NCI-H146 (cell line): Measurements from ENCODE around the gene GFOD1.
A peak's percentile ranks its signal among the peaks of the same experiment; 100 is the strongest.
"Not testable (repeated sequence)": the region's sequence is repeated elsewhere in the genome, so short reads cannot be mapped to it uniquely, and the experiment has no call there.

ENCODE experiments used
- DNase-seq: peaks from one replicate; lab custom pipeline; 2025; lab: John Stamatoyannopoulos, UW

The GFOD1 gene

GRCh38 chr6:13511913-13512717 is 24.7 kb upstream of the GFOD1 start:
- no peak for DNase-seq

GRCh38 chr6:13511141-13511571 is 23.8 kb upstream of the GFOD1 start:
- DNase-seq: not testable (repeated sequence)

- not testable (repeated sequence) for DNase-seq
These were observed 23.0 kb upstream of the GFOD1 start for GRCh38 chr6:13510433-13510832.

- no peak for DNase-seq
These were observed 21.6 kb upstream of the GFOD1 start for GRCh38 chr6:13508711-13509705.

GRCh38 chr6:13507306-13507860 is 20.0 kb upstream of the GFOD1 start:
- DNase-seq: no peak

- DNase-seq: no peak
These were observed 17.9 kb upstream of the GFOD1 start for GRCh38 chr6:13505345-13505734.

- no peak for DNase-seq
These were observed 17.4 kb upstream of the GFOD1 start for GRCh38 chr6:13504611-13505344.

- DNase-seq: no peak
These were observed 13.5 kb upstream of the GFOD1 start for GRCh38 chr6:13500915-13501314.

GRCh38 chr6:13500264-13500663 is 12.9 kb upstream of the GFOD1 start:
- DNase-seq: no peak

GRCh38 chr6:13496513-13497190 is 9.3 kb upstream of the GFOD1 start:
- DNase-seq: no peak

GRCh38 chr6:13495818-13496217 is 8.4 kb upstream of the GFOD1 start:
- DNase-seq: no peak

- DNase-seq: peak; percentile 45
These were observed 7.8 kb upstream of the GFOD1 start for GRCh38 chr6:13495112-13495776.

GRCh38 chr6:13494137-13494536 is 6.7 kb upstream of the GFOD1 start:
- DNase-seq: no peak

- DNase-seq: no peak
These were observed 5.7 kb upstream of the GFOD1 start for GRCh38 chr6:13493147-13493546.

GRCh38 chr6:13492357-13492756 is 5.0 kb upstream of the GFOD1 start:
- DNase-seq: no peak

GRCh38 chr6:13491538-13491937 is 4.1 kb upstream of the GFOD1 start:
- no peak for DNase-seq

GRCh38 chr6:13490402-13490801 is 3.0 kb upstream of the GFOD1 start:
- DNase-seq: no peak

- DNase-seq: no peak
These were observed 1.5 kb upstream of the GFOD1 start for GRCh38 chr6:13488896-13489237.

GRCh38 chr6:13488015-13488895 is 855 bp upstream of the GFOD1 start:
- DNase-seq: peak; percentile 49

GRCh38 chr6:13486679-13487121 is 700 bp downstream of the GFOD1 start:
- DNase-seq: peak; percentile 62
